ENCODE results near the gene WDFY4. TPM values are rescaled to one million over a fixed set of nuclear protein-coding genes. Genes with fewer than 3 reads are reported as not detected.

WDFY4 gene
- total RNA-seq, 1 experiment from 2014 or later, result not detected

GRCh38 chr10:49011756-49012155 lies 327.1 kb downstream of the WDFY4 start:
- Histone ChIP-seq H2BK12ac (ENCODE audit: insufficient read length, low read depth, low read length) (no peak overlapping the region), H3K23ac (ENCODE audit: insufficient read length, low read depth, low read length) (no peak overlapping the region), H2AK5ac (ENCODE audit: insufficient read length, low read length) (no peak overlapping the region), H4K8ac (replicated peaks; ENCODE audit: insufficient read length, low read depth, low read length) (no peak overlapping the region), H4K5ac (ENCODE audit: insufficient read length, low read depth, low read length) (no peak overlapping the region), H2BK120ac (ENCODE audit: low read depth, low read length, poor library complexity, severe bottlenecking) (no peak overlapping the region), H2BK5ac (ENCODE audit: insufficient read length, low read length) (no peak overlapping the region), H2BK15ac (ENCODE audit: low read depth, low read length) (no peak overlapping the region), H3T11ph (ENCODE audit: low read length) (no peak overlapping the region), H4K20me1 (ENCODE audit: control insufficient read depth, insufficient read depth, insufficient read length) (no peaks in the 10 kb centered on the region), H3K27ac (ENCODE audit: insufficient read length, low read depth, low read length) (no peak overlapping the region), H3K9me3 (ENCODE audit: control insufficient read depth, low read depth, low read length) (no peaks in the 10 kb centered on the region), H3K18ac (ENCODE audit: insufficient read length, low read depth, low read length) (no peak overlapping the region), H3K4ac (ENCODE audit: low read depth, low read length) (no peak overlapping the region), H2BK20ac (ENCODE audit: low read depth, low read length, poor library complexity, severe bottlenecking) (no peak overlapping the region), H3K4me1 (ENCODE audit: insufficient read depth, low read length) (no peaks in the 10 kb centered on the region), H3K56ac (ENCODE audit: insufficient read length, low read depth, low read length) (no peak overlapping the region), H3K14ac (ENCODE audit: insufficient read depth, low read length) (peak overlapping the region; percentile 41; the same call in 1 of the 2 replicates), H3K9ac (ENCODE audit: extremely low read depth, insufficient read length, low read length) (no peak overlapping the region), H3K4me2 (ENCODE audit: insufficient read depth, insufficient read length, low read length) (no peak overlapping the region), H3K23me2 (ENCODE audit: insufficient read length, low read depth, low read length, poor library complexity, severe bottlenecking) (no peaks in the 10 kb centered on the region), H3K27me3 (ENCODE audit: insufficient read depth, low read length) (no peaks in the 10 kb centered on the region), H3K79me2 (ENCODE audit: insufficient read depth, low read length) (no peaks in the 10 kb centered on the region), H2AFZ (ENCODE audit: low read length) (no peak overlapping the region), H4K91ac (ENCODE audit: insufficient read length, low read depth, low read length) (no peak overlapping the region), H3K79me1 (ENCODE audit: insufficient read depth, low read depth, low read length, poor library complexity, severe bottlenecking) (no peaks in the 10 kb centered on the region)
- Mint-ChIP-seq H3K4me3 (no peak overlapping the region), H3K4me1 (peaks cover 9 to 12% of the 10 kb centered on the region in 2 experiments), H3K27ac (no peak overlapping the region; a peak in 1 of 7 replicates), H3K9me3 (no peaks in the 10 kb centered on the region), H3K36me3 (ENCODE audit: insufficient read depth in 1 of 3, low read depth in 3 of 3) (no peaks in the 10 kb centered on the region), H3K27me3 (ENCODE audit: low read depth) (peaks cover 3% of the 10 kb centered on the region)
- WGBS (ENCODE audit: extremely low coverage, insufficient read length, low lambda C conversion rate), result no CpG with 5 or more reads among the region's 11 CpGs
- no peak for TF ChIP-seq CTCF (conservative IDR thresholded peaks at IDR 0.05)
- no peak for DNase-seq

Data from H9 (cell line).